HEK293 (cell line): ENCODE measurements around the gene PLA2G1B.

Experiments
- HOXD13 ChIP-seq: sonication (generic); formaldehyde crosslinking; IDR thresholded peaks from 2 replicates; pipeline ENCODE4 v1.8.0; 2022; ENCODE audit warnings: missing genetic modification reagents, borderline replicate concordance
- SCRT1 ChIP-seq: fragments of 450-650 bp; formaldehyde crosslinking; IDR thresholded peaks from 2 replicates; pipeline ENCODE4 v1.5.1; 2016; ENCODE audit warnings: missing biosample characterization, missing genetic modification characterization, borderline replicate concordance
- SCRT2 ChIP-seq: fragments of 450-650 bp; formaldehyde crosslinking; IDR thresholded peaks from 2 replicates; pipeline ENCODE4 v1.5.1; 2016; ENCODE audit warnings: missing biosample characterization, missing genetic modification characterization
- SP3 ChIP-seq: fragments of 450-650 bp; formaldehyde crosslinking; IDR thresholded peaks from 2 replicates; pipeline ENCODE4 v1.5.1; 2016; ENCODE audit warnings: missing biosample characterization, missing genetic modification characterization
- WT1 ChIP-seq: fragments of 450-650 bp; formaldehyde crosslinking; IDR thresholded peaks from 2 replicates; pipeline ENCODE4 v1.5.1; 2016; ENCODE audit warnings: missing biosample characterization, missing genetic modification characterization
- ZBTB10 ChIP-seq: fragments of 450-650 bp; formaldehyde crosslinking; IDR thresholded peaks from 2 replicates; pipeline ENCODE4 v1.5.1; 2016; ENCODE audit warnings: missing biosample characterization, missing genetic modification characterization
- ZBTB17 ChIP-seq: fragments of 450-650 bp; formaldehyde crosslinking; IDR thresholded peaks from 2 replicates; pipeline ENCODE4 v1.5.1; 2016; ENCODE audit warnings: missing biosample characterization, missing genetic modification characterization
- ZBTB7A ChIP-seq: fragments of 450-650 bp; formaldehyde crosslinking; IDR thresholded peaks from 2 replicates; pipeline ENCODE4 v1.5.1; 2016; ENCODE audit warnings: low read depth, missing biosample characterization, missing genetic modification characterization
- ZBTB8A ChIP-seq: fragments of 450-650 bp; formaldehyde crosslinking; IDR thresholded peaks from 2 replicates; pipeline ENCODE4 v1.5.1; 2016; ENCODE audit warnings: missing biosample characterization, missing genetic modification characterization
- ZFP69B ChIP-seq: fragments of 450-650 bp; formaldehyde crosslinking; IDR thresholded peaks from 2 replicates; pipeline ENCODE4 v1.5.1; 2016; ENCODE audit warnings: missing biosample characterization, missing genetic modification characterization
- ZNF18 ChIP-seq: fragments of 450-650 bp; formaldehyde crosslinking; IDR thresholded peaks from 2 replicates; pipeline ENCODE4 v1.5.1; 2016; ENCODE audit warnings: missing biosample characterization, missing genetic modification characterization
- ZNF19 ChIP-seq: fragments of 450-650 bp; formaldehyde crosslinking; IDR thresholded peaks from 2 replicates; pipeline ENCODE4; 2016; ENCODE audit warnings: missing biosample characterization, missing genetic modification characterization, low read depth
- ZNF239 ChIP-seq: fragments of 450-650 bp; formaldehyde crosslinking; IDR thresholded peaks from 2 replicates; pipeline ENCODE4 v1.5.1; 2016; ENCODE audit warnings: missing biosample characterization, missing genetic modification characterization
- ZNF324 ChIP-seq: fragments of 450-650 bp; formaldehyde crosslinking; IDR thresholded peaks from 2 replicates; pipeline ENCODE4 v1.5.1; 2016; ENCODE audit warnings: missing biosample characterization, missing genetic modification characterization
- ZNF366 ChIP-seq: fragments of 450-650 bp; formaldehyde crosslinking; conservative IDR thresholded peaks from 2 replicates; pipeline ENCODE4 v1.5.1; 2016; ENCODE audit warnings: missing biosample characterization, missing genetic modification characterization
- ZNF416 ChIP-seq: fragments of 450-650 bp; formaldehyde crosslinking; IDR thresholded peaks from 2 replicates; pipeline ENCODE4 v1.5.1; 2016; ENCODE audit warnings: missing biosample characterization, missing genetic modification characterization
- ZNF501 ChIP-seq: fragments of 450-650 bp; formaldehyde crosslinking; IDR thresholded peaks from 2 replicates; pipeline ENCODE4 v1.5.1; 2016; ENCODE audit warnings: missing biosample characterization, missing genetic modification characterization
- ZNF530 ChIP-seq: fragments of 450-650 bp; formaldehyde crosslinking; IDR thresholded peaks from 2 replicates; pipeline ENCODE4 v1.5.1; 2016; ENCODE audit warnings: low read depth, missing biosample characterization, missing genetic modification characterization
- ZNF558 ChIP-seq: fragments of 450-650 bp; formaldehyde crosslinking; IDR thresholded peaks from 2 replicates; pipeline ENCODE4 v1.5.1; 2016; ENCODE audit warnings: missing biosample characterization, missing genetic modification characterization
- ZNF654 ChIP-seq: fragments of 450-650 bp; formaldehyde crosslinking; IDR thresholded peaks from 2 replicates; pipeline ENCODE4 v1.5.1; 2016; ENCODE audit warnings: low read depth, missing biosample characterization, missing genetic modification characterization
- ZNF660 ChIP-seq: fragments of 450-650 bp; IDR thresholded peaks from 2 replicates; pipeline ENCODE4 v1.5.1; 2018; ENCODE audit warnings: missing biosample characterization, mild to moderate bottlenecking, missing genetic modification characterization
- ZNF692 ChIP-seq: fragments of 450-650 bp; formaldehyde crosslinking; IDR thresholded peaks from 2 replicates; pipeline ENCODE4 v1.5.1; 2016; ENCODE audit warnings: missing biosample characterization, missing genetic modification characterization
- ZNF843 ChIP-seq: fragments of 450-650 bp; formaldehyde crosslinking; IDR thresholded peaks from 2 replicates; pipeline ENCODE4 v1.5.1; 2016; ENCODE audit warnings: missing biosample characterization, missing genetic modification characterization
- TF ChIP-seq, protein P1 (sequence below): fragments of 450-650 bp; formaldehyde crosslinking; IDR thresholded peaks from 2 replicates; pipeline ENCODE4 v1.5.1; 2017; ENCODE audit warnings: missing biosample characterization, missing genetic modification characterization
- TF ChIP-seq, protein P2 (sequence below): fragments of 450-650 bp; formaldehyde crosslinking; IDR thresholded peaks from 2 replicates; pipeline ENCODE4 v1.5.1; 2016; ENCODE audit warnings: missing biosample characterization, missing genetic modification characterization
- TF ChIP-seq, protein P3 (sequence below): fragments of 450-650 bp; formaldehyde crosslinking; IDR thresholded peaks from 2 replicates; pipeline ENCODE4 v1.5.1; 2016; ENCODE audit warnings: missing biosample characterization, missing genetic modification characterization

The PLA2G1B gene

GRCh38 chr12:120301962-120302815, 25.4 kb downstream of the PLA2G1B start, which contains the start of gene SIRT4 (continued):
- no peak for TF ChIP-seq HOXD13 (CRISPR knock-in tag)
- TF ChIP-seq ZNF324, result peak; percentile 88; the same call in 1 of the 2 replicates
- TF ChIP-seq ZBTB7A (tag by site-specific recombination), result 0 out of 2 replicates have a peak, but pooled peaks have one; percentile 20
- TF ChIP-seq SCRT1, result peak; percentile 59
- TF ChIP-seq ZNF18 (tag by site-specific recombination), result peak; percentile 100
- TF ChIP-seq, protein P1, sequence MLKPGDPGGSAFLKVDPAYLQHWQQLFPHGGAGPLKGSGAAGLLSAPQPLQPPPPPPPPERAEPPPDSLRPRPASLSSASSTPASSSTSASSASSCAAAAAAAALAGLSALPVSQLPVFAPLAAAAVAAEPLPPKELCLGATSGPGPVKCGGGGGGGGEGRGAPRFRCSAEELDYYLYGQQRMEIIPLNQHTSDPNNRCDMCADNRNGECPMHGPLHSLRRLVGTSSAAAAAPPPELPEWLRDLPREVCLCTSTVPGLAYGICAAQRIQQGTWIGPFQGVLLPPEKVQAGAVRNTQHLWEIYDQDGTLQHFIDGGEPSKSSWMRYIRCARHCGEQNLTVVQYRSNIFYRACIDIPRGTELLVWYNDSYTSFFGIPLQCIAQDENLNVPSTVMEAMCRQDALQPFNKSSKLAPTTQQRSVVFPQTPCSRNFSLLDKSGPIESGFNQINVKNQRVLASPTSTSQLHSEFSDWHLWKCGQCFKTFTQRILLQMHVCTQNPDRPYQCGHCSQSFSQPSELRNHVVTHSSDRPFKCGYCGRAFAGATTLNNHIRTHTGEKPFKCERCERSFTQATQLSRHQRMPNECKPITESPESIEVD (tag by site-specific recombination), result no peak
- TF ChIP-seq ZBTB8A (tag by site-specific recombination), result peak; percentile 45; the same call in 1 of the 2 replicates
- TF ChIP-seq, protein P2, sequence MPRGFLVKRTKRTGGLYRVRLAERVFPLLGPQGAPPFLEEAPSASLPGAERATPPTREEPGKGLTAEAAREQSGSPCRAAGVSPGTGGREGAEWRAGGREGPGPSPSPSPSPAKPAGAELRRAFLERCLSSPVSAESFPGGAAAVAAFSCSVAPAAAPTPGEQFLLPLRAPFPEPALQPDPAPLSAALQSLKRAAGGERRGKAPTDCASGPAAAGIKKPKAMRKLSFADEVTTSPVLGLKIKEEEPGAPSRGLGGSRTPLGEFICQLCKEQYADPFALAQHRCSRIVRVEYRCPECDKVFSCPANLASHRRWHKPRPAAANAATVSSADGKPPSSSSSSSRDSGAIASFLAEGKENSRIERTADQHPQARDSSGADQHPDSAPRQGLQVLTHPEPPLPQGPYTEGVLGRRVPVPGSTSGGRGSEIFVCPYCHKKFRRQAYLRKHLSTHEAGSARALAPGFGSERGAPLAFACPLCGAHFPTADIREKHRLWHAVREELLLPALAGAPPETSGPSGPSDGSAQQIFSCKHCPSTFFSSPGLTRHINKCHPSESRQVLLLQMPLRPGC (tag by site-specific recombination), result peak; percentile 100
- TF ChIP-seq ZNF558, result peak; percentile 67; the same call in 1 of the 2 replicates
- peak; percentile 89 for TF ChIP-seq ZBTB17 (tag by site-specific recombination)
- TF ChIP-seq, protein P3, sequence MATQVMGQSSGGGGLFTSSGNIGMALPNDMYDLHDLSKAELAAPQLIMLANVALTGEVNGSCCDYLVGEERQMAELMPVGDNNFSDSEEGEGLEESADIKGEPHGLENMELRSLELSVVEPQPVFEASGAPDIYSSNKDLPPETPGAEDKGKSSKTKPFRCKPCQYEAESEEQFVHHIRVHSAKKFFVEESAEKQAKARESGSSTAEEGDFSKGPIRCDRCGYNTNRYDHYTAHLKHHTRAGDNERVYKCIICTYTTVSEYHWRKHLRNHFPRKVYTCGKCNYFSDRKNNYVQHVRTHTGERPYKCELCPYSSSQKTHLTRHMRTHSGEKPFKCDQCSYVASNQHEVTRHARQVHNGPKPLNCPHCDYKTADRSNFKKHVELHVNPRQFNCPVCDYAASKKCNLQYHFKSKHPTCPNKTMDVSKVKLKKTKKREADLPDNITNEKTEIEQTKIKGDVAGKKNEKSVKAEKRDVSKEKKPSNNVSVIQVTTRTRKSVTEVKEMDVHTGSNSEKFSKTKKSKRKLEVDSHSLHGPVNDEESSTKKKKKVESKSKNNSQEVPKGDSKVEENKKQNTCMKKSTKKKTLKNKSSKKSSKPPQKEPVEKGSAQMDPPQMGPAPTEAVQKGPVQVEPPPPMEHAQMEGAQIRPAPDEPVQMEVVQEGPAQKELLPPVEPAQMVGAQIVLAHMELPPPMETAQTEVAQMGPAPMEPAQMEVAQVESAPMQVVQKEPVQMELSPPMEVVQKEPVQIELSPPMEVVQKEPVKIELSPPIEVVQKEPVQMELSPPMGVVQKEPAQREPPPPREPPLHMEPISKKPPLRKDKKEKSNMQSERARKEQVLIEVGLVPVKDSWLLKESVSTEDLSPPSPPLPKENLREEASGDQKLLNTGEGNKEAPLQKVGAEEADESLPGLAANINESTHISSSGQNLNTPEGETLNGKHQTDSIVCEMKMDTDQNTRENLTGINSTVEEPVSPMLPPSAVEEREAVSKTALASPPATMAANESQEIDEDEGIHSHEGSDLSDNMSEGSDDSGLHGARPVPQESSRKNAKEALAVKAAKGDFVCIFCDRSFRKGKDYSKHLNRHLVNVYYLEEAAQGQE (tag by site-specific recombination), result peak; percentile 62
- peak; percentile 9; the same call in 1 of the 2 replicates for TF ChIP-seq ZNF239 (tag by site-specific recombination)
- no peak for TF ChIP-seq ZNF416
- TF ChIP-seq SCRT2 (tag by site-specific recombination), result peak; percentile 70
- peak; percentile 57; the same call in 1 of the 2 replicates for TF ChIP-seq ZNF843 (tag by site-specific recombination)
- TF ChIP-seq WT1 (tag by site-specific recombination), result peak; percentile 67; the same call in 1 of the 2 replicates
- 0 out of 2 replicates have a peak, but pooled peaks have one; percentile 24 for TF ChIP-seq ZNF660
- no peak for TF ChIP-seq ZNF19
- TF ChIP-seq ZFP69B, result peak; percentile 90
- peak; percentile 34; the same call in 1 of the 2 replicates for TF ChIP-seq ZNF366
- peak; percentile 41; the same call in 1 of the 2 replicates for TF ChIP-seq ZBTB10 (tag by site-specific recombination)
- TF ChIP-seq ZNF692 (tag by site-specific recombination), result peak; percentile 94
- TF ChIP-seq ZNF501 (tag by site-specific recombination), result peak; percentile 87
- TF ChIP-seq ZNF530 (tag by site-specific recombination), result no peak
- TF ChIP-seq ZNF654 (tag by site-specific recombination), result peak; percentile 44
- TF ChIP-seq SP3 (tag by site-specific recombination), result peak; percentile 66
